Endometrium (tissue), 2 donors: ENCODE measurements around the gene TCP11L2.
A peak's percentile ranks its signal among the peaks of the same experiment; 100 is the strongest.
"Not testable (repeated sequence)": the region's sequence is repeated elsewhere in the genome, so short reads cannot be mapped to it uniquely, and the experiment has no call there.

Source experiments
- FAIRE-seq: peaks from 2 replicates; lab custom pipeline; 2012; peaks lifted over from hg19 to GRCh38; lab: Jason Lieb, UNC
- donor health status: control.
- donor health status: control.

The TCP11L2 gene

DNA sequence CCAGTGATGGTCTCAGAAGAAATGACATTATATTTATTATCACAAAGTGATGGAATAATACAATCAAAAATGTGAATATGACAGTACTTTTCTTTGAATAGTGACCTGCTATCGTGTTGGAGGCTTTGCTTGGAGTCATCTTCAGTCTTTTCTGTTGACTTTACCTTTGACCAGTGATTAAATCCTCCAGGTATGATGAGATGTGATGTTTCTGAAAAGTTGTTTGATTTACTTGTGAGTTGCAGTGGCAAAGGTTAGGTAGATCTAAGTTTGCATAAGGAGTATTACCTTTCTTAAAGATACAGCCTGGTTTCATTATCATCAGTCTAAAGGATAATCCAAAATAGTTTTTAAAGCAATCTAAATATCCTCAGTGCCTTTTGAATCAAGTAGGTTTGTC, 4.6 kb downstream of the TCP11L2 start:
- no peak for FAIRE-seq

DNA sequence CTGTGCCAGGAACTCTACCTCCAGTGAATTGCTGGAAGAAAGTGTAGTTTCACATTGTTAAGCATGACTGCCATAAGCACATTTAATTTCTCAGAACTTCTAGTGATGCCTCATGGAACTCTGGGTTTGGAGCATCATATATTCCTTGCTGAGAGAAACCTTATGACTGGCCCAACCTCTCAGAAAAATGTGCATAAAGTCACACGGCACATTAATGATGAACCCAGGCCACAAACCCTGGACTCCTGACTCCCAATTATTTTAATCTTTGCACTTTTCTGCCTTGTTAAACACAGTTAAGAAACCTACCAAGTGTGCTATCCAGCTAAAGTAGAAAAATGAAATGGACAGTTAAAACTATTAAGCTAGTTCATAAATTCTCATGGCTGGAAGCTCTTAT, 5.6 kb downstream of the TCP11L2 start:
- no peak for FAIRE-seq

DNA sequence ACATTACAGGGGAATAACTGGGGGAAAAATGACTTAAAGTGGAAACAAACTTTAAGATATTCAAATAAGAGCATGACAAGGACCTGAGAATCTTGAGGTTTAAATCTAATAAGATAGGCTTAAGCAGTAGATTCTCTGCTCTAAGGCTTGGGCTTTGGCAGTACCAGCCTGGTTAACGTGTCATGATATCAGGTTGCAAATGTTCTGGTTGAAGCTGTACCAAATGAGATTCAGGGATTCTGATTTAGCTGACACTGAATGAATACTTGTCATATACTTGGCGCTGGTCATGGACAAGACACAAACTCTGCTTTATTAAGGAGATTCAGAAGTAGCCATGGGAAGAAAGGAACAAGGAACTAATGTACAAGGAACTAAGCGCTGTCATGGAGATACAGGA, 6.1 kb downstream of the TCP11L2 start:
- no peak for FAIRE-seq

DNA sequence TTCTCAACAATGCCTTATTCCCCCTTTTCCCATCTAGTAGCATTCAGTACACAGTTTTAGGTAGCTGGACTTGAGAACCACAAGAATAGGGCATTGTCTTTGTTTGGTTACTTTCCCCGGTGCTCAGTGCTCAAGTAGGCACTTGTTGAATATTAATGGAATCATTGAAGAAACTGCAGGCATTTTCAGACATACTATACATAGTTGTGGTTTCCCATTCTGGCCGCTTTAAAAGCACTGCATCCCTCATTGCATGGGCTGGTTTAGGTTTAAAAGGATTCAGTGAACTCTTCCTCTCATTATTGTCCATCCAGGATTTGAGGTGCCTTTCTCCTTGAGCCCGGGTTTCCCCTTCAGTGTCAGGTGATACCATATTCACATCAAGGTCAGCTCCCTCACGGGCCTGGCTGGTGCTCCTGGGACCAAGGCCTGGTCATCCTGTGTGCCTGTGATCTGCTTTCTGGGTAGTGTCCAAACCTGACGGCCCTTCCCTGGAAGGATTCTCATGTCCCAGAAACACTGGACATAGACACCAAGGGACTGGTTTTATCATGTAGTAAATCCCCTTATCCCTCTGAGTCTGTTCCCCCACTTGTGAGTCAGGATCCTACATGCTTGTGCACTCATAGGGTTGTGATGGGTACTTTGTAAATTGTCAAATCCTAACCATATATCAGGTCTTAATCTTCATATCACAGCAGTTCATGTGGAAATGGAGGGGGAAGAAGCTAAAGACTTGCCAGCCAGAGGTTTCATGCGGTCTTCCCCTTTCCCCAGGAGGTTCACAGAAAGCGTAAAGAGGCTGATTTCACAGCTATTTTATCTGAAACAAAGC, 7.4 kb downstream of the TCP11L2 start:
- no peak for FAIRE-seq

DNA sequence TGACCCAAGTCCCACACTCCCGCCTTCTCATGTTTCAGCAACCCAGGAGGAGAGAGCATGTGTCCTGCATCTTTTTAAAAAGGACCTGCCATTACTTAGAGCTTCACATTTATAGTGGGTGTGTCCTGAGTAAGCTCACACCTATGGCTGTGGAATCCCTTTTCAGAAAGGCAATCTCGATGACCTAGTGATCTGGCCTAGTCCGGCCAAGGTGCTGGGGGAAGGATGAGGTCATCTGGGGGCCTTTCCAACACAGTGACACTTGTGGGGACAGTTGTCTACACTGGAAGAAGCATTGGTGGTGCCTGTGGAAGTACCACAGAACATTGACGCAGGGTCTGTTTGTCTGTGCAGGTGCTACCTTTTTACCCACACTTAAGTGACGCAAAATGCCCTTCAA, 8.2 kb downstream of the TCP11L2 start:
- no peak for FAIRE-seq

DNA sequence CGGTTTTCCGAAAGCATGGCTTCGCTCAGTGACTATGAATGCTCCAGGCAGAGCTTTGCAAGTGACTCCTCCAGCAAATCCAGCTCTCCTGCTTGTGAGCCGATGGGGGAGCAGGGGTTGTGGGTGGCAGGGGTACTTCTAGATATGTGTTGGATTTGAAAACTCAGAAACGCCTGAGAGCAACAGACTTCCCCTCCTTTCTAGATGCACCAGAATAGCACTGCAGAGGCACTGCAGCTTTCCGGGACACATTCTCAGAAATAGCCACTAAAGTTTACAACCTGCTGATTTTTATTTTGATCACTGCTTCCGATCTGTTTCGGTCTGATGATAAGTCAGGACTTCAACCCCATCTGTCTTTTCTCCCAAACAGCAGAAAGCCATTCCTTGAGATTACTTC, 8.6 kb downstream of the TCP11L2 start:
- FAIRE-seq, result no peak

DNA sequence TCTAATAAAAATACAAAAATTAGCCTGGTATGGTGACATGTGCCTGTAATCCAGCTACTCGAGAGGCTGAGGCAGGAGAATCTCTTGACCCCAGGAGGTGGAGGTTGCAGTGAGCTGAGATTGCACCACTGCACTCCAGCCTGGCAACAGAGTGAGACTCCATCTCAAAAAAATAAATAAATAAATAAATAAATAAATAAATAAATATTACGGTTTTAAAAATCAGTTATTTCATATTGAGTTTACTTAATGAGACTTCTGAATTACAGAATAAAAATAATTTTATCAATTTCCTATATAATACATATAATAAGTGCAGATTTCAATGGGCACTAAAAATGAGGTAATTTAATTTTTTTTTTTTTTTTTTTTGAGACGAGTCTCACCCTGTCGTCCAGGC, 10.9 kb downstream of the TCP11L2 start:
- FAIRE-seq, result not testable (repeated sequence)

DNA sequence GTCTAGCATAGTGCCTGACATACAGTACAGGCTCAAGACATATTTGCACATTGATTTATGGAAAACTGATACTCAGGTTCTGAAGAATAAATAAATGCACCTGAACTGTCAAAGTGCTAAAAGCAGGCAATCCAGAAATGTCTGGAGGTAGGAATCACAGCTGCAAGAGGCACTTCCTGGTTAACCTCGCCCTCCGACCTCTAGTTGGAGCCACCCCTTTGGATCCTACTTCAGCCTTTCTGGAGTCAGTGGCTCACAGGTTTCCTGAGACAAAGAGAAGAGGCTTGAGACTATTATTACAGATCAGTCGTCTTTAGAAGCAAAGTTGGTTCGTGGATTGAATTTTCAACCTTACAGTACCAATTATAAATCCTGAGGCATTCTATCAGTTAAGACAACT, 13.0 kb downstream of the TCP11L2 start:
- no peak for FAIRE-seq

DNA sequence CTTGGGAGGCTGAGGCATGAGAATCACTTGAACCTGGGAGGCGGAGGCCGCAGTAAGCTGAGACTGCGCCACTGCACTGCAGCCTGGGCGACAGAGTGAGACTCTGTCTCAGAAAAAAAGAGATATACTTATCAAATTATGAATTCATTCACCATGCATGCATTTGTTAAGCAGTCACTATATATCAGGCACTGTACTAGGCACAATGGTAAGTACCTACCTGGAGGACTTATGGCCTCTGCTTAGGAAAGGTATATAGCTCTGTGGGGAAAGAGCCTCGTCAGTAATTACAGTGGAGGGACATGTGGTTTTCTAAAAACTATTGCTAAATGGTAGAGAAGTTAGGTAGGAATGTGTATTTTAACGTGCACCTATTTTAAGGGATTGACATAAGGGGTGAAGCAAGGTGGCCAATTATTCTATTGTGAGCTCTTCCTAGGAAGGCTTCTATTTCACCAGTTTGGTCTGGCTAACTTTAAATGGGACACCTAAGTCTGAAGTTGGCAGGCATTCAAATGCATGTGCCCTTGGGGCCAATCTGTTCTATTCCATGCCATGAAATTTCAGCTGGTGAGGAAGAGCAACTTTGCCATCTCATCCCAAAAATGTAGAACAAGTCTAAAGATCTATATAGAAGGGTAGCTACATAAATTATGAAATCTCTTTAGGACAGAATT, 15.0 kb downstream of the TCP11L2 start:
- FAIRE-seq, result no peak

DNA sequence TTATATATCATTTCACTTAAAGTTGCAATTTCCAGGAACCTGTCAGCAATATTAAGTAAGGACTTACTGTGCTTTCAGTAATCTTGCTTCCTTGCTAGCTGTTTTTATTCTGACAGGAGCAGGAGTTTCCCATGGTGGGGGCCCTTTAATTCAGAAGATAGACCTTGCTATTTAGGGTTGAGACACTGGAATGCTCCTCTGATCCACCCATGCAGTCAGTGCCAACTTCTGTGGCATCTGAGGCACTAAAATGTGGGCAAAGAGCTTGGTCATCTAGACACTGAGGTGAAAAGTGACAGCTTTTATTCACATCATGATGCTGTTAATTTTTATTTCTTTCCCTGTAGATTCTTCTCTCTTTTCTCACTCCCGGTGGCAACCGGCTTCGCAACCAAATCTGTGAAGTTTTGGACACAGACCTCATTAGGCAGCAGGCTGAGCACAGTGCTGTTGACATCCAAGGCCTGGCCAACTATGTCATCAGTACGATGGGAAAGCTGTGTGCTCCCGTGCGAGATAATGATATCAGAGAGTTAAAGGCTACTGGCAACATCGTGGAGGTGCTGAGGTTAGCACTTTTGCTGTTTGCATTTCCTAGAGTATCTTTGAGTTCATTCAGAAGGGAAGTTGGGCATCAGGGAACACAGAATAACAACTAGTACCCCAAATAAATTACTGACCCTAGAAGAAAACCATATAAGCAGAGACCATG, 18.8 kb downstream of the TCP11L2 start:
- no peak for FAIRE-seq

DNA sequence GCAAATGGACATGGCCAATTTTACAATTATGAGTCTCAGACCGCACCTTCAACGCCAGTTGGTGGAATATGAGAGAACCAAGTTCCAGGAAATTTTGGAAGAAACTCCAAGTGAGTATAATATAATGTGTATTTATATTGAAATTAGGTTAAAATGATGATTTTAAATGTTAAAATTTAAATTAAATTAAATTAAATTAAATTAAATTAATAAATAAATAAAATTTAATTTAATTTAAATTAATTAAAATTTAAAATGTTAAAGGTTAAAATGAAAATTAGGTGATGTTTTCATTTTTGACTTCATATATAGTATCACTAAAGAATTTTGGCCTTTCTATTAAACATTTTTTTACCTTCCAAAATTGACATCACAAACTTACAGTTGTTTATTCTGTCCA, 21.0 kb downstream of the TCP11L2 start:
- peak; percentile 57 for FAIRE-seq

DNA sequence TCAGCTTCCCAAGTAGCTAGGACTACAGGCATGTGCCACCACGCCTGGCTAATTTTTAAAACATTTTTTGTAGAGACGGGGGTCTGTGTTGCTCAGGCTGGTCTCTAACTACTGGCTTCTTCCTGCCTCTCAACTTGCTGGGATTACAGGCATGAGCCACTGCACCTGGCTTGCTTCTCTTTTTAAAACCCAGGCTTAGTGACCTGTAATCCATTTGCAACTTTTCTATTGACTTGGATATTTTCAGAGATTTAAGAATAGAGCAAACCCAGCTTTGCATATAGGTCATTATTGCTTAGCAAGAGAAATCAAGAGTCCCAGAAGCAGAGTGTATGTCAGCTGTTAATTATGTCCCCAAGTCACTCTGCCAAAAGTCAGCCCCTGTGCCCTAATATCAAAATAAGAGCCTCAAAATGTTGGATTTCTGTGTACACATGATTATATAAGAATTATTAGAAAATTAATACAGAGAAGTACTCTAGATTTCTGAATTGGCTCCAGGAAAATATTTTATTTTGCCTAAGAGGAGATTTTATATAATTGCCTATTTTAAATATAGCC, 24.9 kb downstream of the TCP11L2 start:
- FAIRE-seq, result no peak

DNA sequence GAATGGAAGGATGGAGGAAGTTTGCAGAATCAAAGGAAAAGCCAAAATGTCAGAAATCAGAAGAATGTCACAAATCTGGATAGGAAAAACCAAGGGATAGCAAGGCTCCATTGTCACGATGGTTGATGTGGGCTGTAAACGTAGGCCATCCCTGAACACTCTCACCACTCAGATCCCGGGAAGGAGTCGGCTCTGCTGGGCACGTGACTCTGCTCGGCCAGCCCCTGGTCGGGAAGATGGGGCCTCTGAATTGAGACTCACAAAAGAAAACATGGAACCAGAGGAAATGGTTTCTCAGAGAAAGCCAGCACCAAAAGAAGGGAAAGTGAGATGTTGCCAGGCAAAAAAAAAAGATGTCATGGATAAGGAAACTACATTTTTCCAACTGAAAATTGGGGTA, 26.2 kb downstream of the TCP11L2 start:
- FAIRE-seq, result no peak

DNA sequence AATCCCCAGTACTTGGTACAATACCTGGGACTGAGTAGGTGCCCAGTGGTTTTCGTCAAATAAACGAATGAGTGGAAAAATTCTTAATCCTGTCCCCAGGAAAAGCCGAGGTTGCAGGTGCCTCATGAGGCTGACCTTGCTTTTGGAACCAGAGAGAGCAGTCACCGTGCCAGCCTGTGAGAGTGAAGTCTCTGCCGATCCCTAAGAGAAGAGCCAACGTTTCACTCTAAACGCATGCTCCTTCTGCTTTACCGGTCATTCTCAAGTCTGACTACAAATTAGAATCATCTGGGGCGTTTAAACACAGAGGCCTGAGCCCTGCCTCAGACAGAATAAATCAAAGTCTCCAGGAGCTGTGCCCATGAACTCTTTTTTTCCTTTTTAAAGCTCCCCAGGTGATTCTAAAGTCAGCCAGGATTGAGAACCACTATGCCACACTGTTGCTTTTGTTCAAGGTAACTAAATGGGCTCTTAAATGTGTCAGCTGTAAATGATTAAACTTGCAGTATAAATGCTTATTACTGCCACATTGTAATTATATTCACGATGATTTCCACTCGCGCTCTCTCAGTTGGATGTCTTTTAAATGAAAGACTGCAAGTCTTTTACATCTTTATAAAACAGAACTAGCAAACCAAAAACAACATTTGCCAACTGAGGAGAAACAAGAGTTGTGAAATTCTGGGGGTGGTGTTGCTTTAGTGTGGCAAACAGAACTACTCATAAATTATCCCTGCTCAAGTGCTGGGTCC, 26.9 kb downstream of the TCP11L2 start:
- no peak for FAIRE-seq

DNA sequence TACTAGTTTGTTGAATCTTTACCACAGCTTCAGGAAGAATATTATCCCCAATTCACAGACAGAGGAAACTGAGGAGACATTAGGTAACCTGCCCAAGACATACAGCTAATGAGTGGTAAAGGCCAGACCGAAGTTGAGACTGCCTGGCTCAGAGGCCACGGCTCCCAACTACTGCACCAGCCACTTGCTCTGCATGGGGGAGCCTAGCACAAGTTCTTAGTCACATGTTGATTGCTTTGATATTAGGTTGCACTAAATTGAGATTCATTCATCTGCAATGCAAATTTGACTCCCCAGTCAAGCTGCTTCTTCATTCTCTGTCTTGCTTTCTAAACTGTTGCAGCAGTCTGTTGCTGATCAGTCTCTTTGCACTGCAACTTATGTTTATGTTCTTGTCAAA, 29.1 kb downstream of the TCP11L2 start:
- FAIRE-seq, result no peak

DNA sequence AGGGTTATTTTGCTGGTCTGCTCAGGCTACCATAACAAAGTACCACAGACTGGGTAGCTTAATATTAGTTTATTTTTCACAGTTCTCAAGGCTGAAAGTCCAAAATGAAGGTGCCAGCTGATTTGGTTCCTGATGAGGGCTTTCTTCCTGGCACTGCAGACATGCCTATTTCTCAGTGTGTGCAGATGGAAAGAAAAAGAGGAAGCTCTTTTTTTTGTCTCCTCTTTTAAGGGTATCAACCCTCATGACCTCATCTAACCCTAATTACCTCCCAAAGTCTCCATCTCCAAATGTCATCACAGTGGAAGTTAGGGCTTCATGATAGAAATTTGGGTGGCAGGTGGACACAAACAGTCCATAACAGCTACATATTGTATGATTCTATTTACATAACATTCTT, 30.0 kb downstream of the TCP11L2 start:
- FAIRE-seq, result no peak

DNA sequence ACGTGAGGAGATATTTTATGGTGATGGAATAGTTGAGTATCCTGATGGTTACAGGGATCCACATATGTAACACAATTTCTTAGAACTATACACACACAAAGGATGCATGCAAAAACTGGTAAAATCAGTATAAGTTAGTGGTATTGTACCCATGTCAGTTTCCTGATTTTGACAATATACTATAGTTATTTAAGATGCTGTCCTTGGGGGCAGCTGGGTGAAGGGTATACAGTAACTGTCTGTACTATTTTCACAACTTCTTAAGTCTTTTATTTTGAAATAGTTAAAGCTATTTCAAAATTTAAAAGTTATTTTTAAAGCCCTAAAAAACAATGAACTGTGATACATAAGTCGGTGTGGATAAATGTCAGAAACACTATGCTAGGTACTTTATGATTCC, 30.5 kb downstream of the TCP11L2 start:
- no peak for FAIRE-seq

DNA sequence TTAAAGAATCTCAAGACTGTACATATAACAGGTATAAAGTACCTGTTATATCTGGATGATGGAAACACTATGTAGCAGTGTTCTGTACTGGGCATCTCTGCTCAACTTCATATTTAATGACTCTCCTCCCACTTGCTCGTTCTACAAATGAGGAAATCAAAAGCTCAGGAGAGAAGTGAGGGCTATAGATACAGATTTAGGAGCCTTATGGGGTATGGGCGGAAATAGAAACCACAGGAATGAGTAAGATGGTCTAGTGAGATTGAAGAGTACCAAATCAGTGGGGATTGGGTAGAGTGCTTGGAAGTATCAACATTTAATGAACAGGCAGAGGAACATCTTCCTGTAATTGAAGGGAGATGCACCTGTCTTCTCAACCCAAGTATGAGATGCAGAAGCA, 31.2 kb downstream of the TCP11L2 start:
- no peak for FAIRE-seq

DNA sequence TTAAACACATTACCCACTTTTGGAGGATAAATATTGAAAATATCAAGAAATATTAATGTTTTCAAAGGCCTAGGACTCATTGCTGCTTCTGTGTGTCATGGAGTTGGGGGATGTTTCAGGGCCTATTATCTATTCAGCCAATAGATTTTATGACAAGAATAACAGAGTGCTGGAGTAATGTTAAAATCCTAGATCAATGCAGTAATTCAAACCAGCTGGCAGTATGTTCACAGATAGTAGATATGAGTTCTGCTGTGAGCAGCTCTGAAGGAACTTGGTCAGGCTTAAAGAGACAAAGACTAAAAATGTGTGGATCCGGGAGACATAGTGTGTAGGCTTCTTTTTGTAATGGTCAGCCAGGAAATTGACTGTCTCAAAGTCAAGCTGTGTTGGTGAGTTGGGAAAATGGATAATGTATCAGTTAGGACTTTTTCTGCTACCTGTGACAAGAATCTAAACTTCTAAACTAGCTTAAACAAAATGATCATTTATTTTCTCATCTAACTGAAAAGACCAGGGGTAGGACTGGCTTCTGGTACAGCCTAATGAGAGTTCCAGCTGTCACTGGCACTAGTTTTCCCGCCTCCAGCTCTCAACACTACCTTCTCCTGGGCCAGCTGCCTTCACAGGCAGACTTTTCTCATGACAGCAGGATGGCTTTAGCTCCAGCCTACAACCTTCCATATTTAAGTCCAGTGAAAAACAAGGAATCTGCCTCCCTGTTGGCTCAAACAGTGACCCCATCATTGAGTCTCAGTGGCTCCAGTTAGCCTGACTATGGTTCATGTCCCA, 38.7 kb downstream of the TCP11L2 start:
- FAIRE-seq, result no peak

DNA sequence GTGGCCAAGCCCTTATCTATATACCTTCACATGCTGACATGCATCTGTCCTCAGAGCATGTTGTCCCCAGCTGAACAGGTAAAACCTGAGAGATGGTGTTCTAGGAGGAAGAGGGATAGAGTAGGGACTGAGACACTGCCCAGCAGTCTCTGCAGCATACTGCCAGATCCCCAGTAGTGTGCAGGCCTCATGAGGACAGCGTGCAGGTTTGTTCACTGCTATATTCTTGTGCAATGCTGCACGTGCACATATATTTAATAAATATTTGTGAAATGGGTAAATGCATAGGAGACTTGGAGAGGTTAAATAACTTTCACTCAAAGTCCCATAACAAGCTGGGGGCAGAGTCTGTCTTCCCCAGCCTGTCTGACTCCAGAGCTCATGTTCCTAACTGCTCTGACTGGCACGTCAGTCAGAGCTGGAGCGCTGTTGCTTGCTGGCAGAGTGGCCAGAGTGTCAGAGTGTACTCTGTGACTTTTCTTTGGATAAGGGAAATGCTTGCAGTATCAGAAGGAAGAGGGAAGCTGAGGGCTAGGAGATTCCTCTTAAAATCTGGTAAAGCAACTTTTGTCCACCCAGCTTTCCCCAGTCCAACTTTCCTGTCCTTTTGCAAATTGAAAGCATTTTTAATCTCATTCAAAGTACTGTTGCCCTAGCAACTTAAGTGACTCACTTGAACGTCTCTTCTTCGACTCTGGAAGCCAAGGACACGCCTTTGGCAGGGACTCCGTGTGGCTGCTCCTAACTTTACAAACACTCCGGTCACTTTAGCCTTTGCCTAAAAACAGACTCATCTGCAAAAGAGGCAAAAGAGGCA, 40.1 kb downstream of the TCP11L2 start:
- peak; percentile 46 for FAIRE-seq

DNA sequence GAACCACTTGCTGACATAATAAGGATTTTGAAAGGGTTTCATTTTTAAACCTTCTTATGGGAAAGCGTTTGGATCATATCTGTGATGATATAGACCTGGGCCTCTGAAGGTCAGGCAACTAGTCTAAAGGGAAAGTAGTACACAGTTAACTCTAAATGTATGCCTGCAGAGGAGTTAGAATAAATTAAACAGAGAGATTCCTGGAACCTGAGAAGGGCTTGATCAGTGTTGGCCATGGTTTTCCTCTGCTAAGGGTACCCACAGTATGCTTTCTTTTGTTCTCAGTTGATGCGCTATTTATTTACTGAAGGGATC, 40.6 kb downstream of the TCP11L2 start:
- no peak for FAIRE-seq
